IMR-90 (cell line): Measurements from ENCODE around the gene CPSF4L. TPM values are rescaled to one million over a fixed set of nuclear protein-coding genes. Genes with fewer than 3 reads are reported as not detected.

Source experiments
- ATAC-seq: fragments of 200-7000 bp; cut with Tn5 transposase; 2 replicates; pipeline ENCODE4 v1.9.1; 2020; ENCODE audit warnings: low read depth, mild to moderate bottlenecking, moderate library complexity
- BruUV-seq: library from RNA; stranded (reverse); fragments of 400-500 nt; replicated peaks from 2 replicates; lab custom pipeline; 2021; lab: Mats Ljungman, UMichigan
- CTCF ChIA-PET: fragments of 300-600 bp; formaldehyde crosslinking; extraction: SDS; loops from one replicate; lab custom pipeline; 2021; ENCODE audit warnings: antibody characterized with exemption; lab: Yijun Ruan, JAX
- POLR2A ChIA-PET: fragments of 300-600 bp; sonication (Branson Sonifier 250); formaldehyde crosslinking; loops from one replicate; lab custom pipeline; 2022; ENCODE audit warnings: antibody characterized with exemption; ENCODE audit not compliant: unreplicated experiment; lab: Charles Lee
- DNase-seq: peaks from one replicate; pipeline ENCODE4 v3.0.0; 2013
- H2AFZ ChIP-seq: replicated peaks from 2 replicates; pipeline ENCODE3; 2013; ENCODE audit warnings: low read length, mild to moderate bottlenecking; ENCODE audit not compliant: poor library complexity
- H2AK5ac ChIP-seq: 2 replicates; pipeline ENCODE4 v1.6.1; 2013; ENCODE audit warnings: low read depth, low read length, inconsistent platforms
- H2AK9ac ChIP-seq: replicated peaks from 2 replicates; pipeline ENCODE3; 2013; ENCODE audit warnings: mild to moderate bottlenecking, low read depth, low read length, moderate library complexity; ENCODE audit not compliant: poor library complexity
- H2BK120ac ChIP-seq: 2 replicates; pipeline ENCODE4 v1.6.1; 2013; ENCODE audit warnings: low read depth, low read length, inconsistent platforms
- H2BK15ac ChIP-seq: 3 replicates; pipeline ENCODE4 v1.6.1; 2013; ENCODE audit warnings: low read depth, low read length, inconsistent platforms
- H2BK20ac ChIP-seq: 2 replicates; pipeline ENCODE4 v1.6.1; 2013; ENCODE audit warnings: low read depth, mild to moderate bottlenecking, inconsistent platforms, low read length, moderate library complexity
- H2BK5ac ChIP-seq: 2 replicates; pipeline ENCODE4 v1.6.1; 2013; ENCODE audit warnings: mild to moderate bottlenecking, low read depth, low read length, inconsistent platforms; ENCODE audit not compliant: poor library complexity, severe bottlenecking
- H3K14ac ChIP-seq: replicated peaks from 2 replicates; pipeline ENCODE4 v1.6.1; 2013; ENCODE audit warnings: low read depth, low read length, inconsistent platforms
- H3K18ac ChIP-seq: 2 replicates; pipeline ENCODE4 v1.6.1; 2013; ENCODE audit warnings: low read depth, low read length, control low read depth
- H3K23ac ChIP-seq: 2 replicates; pipeline ENCODE4 v1.6.1; 2013; ENCODE audit warnings: low read depth, low read length, inconsistent platforms
- H3K27ac ChIP-seq: 2 replicates; pipeline ENCODE4 v1.5.1; 2013; ENCODE audit warnings: mild to moderate bottlenecking, control low read depth, low read length; ENCODE audit not compliant: insufficient read depth
- H3K27me3 ChIP-seq: 2 replicates; pipeline ENCODE4 v1.6.1; 2013; ENCODE audit warnings: low read length; ENCODE audit not compliant: control insufficient read depth, insufficient read depth
- H3K36me3 ChIP-seq: 2 replicates; pipeline ENCODE4 v1.6.1; 2013; ENCODE audit warnings: low read length, mixed read lengths; ENCODE audit not compliant: control insufficient read depth, insufficient read depth
- H3K4ac ChIP-seq: 2 replicates; pipeline ENCODE4 v1.6.1; 2013; ENCODE audit warnings: low read depth, low read length, inconsistent platforms
- H3K4me1 ChIP-seq: 2 replicates; pipeline ENCODE4 v1.6.1; 2013; ENCODE audit warnings: low read length, mixed read lengths; ENCODE audit not compliant: control insufficient read depth, insufficient read depth
- H3K4me2 ChIP-seq: 2 replicates; pipeline ENCODE4 v1.6.1; 2013; ENCODE audit warnings: low read depth, mild to moderate bottlenecking, control low read depth, low read length, moderate library complexity
- H3K4me3 ChIP-seq: 2 replicates; pipeline ENCODE4 v1.5.1; 2013; ENCODE audit warnings: low read depth, mild to moderate bottlenecking, control low read depth, low read length, moderate library complexity; ENCODE audit not compliant: insufficient read depth
- H3K56ac ChIP-seq: 2 replicates; pipeline ENCODE4 v1.6.1; 2013; ENCODE audit warnings: low read length, inconsistent platforms; ENCODE audit not compliant: insufficient read depth; ENCODE audit errors: extremely low read depth
- H3K79me1 ChIP-seq, 2 experiments: 2 replicates each; pipeline ENCODE4 v1.6.1; 2013; ENCODE audit warnings: low read length in 2 of 2, inconsistent platforms in 1 of 2, low read depth in 1 of 2
- H3K9ac ChIP-seq: 2 replicates; pipeline ENCODE4 v1.6.1; 2013; ENCODE audit warnings: low read depth, low read length, control low read depth
- H3K9me1 ChIP-seq: 2 replicates; pipeline ENCODE4 v1.6.1; 2013; ENCODE audit warnings: low read length, inconsistent platforms; ENCODE audit not compliant: insufficient read depth
- H3K9me3 ChIP-seq: 2 replicates; pipeline ENCODE4 v1.6.1; 2013; ENCODE audit warnings: low read length; ENCODE audit not compliant: control insufficient read depth, insufficient read depth
- H4K20me1 ChIP-seq: 2 replicates; pipeline ENCODE4 v1.6.1; 2013; ENCODE audit warnings: low read length, inconsistent platforms; ENCODE audit not compliant: insufficient read depth
- H4K5ac ChIP-seq: 2 replicates; pipeline ENCODE4 v1.6.1; 2013; ENCODE audit warnings: mild to moderate bottlenecking, low read depth, low read length, control low read depth
- H4K8ac ChIP-seq, 2 experiments: 2 replicates each; pipeline ENCODE4 v1.6.1; 2013; ENCODE audit warnings: low read depth in 2 of 2, low read length in 2 of 2, control low read depth in 1 of 2, inconsistent platforms in 1 of 2
- H4K91ac ChIP-seq: 2 replicates; pipeline ENCODE4 v1.6.1; 2013; ENCODE audit warnings: low read depth, low read length, inconsistent platforms; ENCODE audit not compliant: insufficient read depth
- CEBPB ChIP-seq: IDR thresholded peaks from 2 replicates; pipeline ENCODE4 v1.6.1; 2012; ENCODE audit warnings: low read depth, low read length, improper control_type of control experiment
- FOS ChIP-seq: fragments of 150-350 bp; IDR thresholded peaks from 2 replicates; pipeline ENCODE4 v1.6.1; 2016; ENCODE audit warnings: low read depth, low read length
- WGBS, 2 experiments: methylation state at CpG; one replicate each; pipeline versions ENCODE4 v1.1.5 to v1.1.7; 2013; ENCODE audit warnings: missing lambda C conversion rate in 2 of 2; ENCODE audit not compliant: insufficient read length in 1 of 2; ENCODE audit errors: extremely low coverage in 2 of 2; 5-methylcytosine and 5-hydroxymethylcytosine counted together
- dilution Hi-C: fragments of 300-500 bp; cut with HindIII; formaldehyde crosslinking; loops from one replicate; pipeline ENCODE4 v1.14.3; 2018; ENCODE audit warnings: low sequenced_read_pairs; ENCODE audit not compliant: unreplicated experiment
- in situ Hi-C: fragments of 300-500 bp; cut with MboI; formaldehyde crosslinking; loops from 3 replicates; pipeline ENCODE4 v1.14.3; 2019; ENCODE audit warnings: low sequenced_read_pairs, inconsistent platforms, mixed read lengths
- intact Hi-C: fragments of 100-400 bp; cut with micrococcal nuclease; formaldehyde crosslinking; loops from 2 replicates; pipeline ENCODE4 v1.10.0; 2022
- polyA plus RNA-seq, 3 experiments: library from polyadenylated mRNA; depleted of rRNA; stranded (reverse); fragments of >200 nt; gene quantifications; 2 replicates each; pipeline ENCODE4 v1.2.3, GENCODE V29; 2012; ENCODE audit warnings: low replicate concordance in 1 of 3
- total RNA-seq: library from RNA; depleted of rRNA; stranded (reverse); fragments of >200 nt; gene quantifications from 2 replicates; pipeline ENCODE4 v1.2.3, GENCODE V29; 2012

CPSF4L gene
- total and polyA plus RNA-seq, 2 of the 4 experiments (the other 2 are of a cell fraction), result not detected

DNA sequence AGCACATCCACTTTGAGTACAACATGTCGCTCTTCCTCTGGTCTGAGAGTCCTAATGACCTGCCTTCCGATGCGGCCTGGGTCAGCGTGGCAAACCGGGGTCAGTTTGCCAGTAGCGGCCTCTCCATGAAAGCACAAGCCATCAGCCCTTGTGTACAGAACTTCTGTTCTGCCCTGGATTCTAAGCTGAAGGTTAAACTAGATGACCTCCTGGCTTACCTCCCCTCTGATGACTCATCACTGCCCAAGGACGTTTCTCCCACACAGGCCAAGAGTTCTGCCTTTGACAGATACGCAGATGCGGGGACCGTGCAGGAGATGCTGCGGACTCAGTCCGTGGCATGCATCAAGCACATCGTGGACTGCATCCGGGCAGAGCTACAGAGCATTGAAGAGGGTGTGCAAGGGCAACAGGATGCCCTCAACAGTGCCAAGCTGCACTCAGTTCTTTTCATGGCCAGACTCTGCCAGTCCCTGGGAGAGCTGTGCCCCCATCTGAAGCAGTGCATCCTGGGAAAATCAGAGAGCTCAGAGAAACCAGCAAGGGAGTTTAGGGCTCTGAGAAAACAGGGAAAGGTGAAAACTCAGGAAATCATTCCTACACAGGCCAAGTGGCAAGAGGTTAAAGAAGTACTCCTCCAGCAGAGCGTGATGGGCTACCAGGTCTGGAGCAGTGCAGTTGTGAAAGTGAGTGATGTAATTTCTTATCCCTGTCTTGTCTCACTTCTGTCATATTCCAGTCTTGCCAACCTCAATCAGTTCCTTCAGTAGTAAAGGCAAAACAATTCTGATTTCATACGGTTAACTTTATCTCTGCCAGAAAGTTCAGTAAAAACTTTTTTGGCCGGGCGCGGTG is 60.2 kb downstream of the CPSF4L start:
- DNase-seq (no peak), ATAC-seq (no peak; the same call in 1 of the 2 replicates)
- in situ Hi-C loops, result loop anchor here (25.0 kb wide), 1 partner anchor 814 kb away; no protein-coding TSS in a partner anchor
- no peak for TF ChIP-seq CEBPB
- TF ChIP-seq FOS, result 0 out of 2 replicates have a peak, but pooled peaks have one; percentile 53
- Histone ChIP-seq H3K4me1 (peaks cover 5% of the 10 kb centered on the region), H2AK5ac (no peak overlapping the region), H3K18ac (no peak overlapping the region), H3K14ac (no peak overlapping the region), H2BK15ac (no peak overlapping the region), H4K20me1 (peaks cover 17% of the 10 kb centered on the region), H2AK9ac (no peak overlapping the region), H4K5ac (no peak overlapping the region), H4K8ac (no peak overlapping the region), H3K27ac (no peak overlapping the region), H3K9me3 (no peaks in the 10 kb centered on the region), H3K27me3 (no peaks in the 10 kb centered on the region), H3K4me2 (no peak overlapping the region), H3K79me1 (peaks cover 63 to 79% of the 10 kb centered on the region in 2 experiments), H3K9me1 (peaks cover 20% of the 10 kb centered on the region), H2BK120ac (no peak overlapping the region), H4K91ac (no peak overlapping the region), H3K23ac (no peak overlapping the region), H3K4ac (no peak overlapping the region), H3K56ac (no peak overlapping the region), H2AFZ (no peak overlapping the region), H3K36me3 (peaks cover 90% of the 10 kb centered on the region), H3K9ac (no peak overlapping the region), H2BK20ac (no peak overlapping the region), H2BK5ac (no peak overlapping the region), H3K4me3 (no peak overlapping the region)
- POLR2A ChIA-PET, result no interaction called here
- CTCF ChIA-PET, result interaction anchor here (0.5 to 1.2 kb wide), 3 partner anchors 65 to 645 kb away, joined by 3 to 4 read pairs (median 4); no protein-coding TSS in a partner anchor
- BruUV-seq, result no TSS peak
- dilution Hi-C loops, result no loop called here
- intact Hi-C loops, result no loop called here
- 78% methylated on average over 9 of the region's 19 CpGs; no CpG with 5 or more reads in 1 of the 2 experiments for WGBS, 2 experiments
